ENCODE results near the gene H19. TPM values are rescaled to one million over a fixed set of nuclear protein-coding genes. Genes with fewer than 3 reads are reported as not detected.

H19 gene
- total RNA-seq, 1 donor from 2014 or later: 1,806 TPM

DNA sequence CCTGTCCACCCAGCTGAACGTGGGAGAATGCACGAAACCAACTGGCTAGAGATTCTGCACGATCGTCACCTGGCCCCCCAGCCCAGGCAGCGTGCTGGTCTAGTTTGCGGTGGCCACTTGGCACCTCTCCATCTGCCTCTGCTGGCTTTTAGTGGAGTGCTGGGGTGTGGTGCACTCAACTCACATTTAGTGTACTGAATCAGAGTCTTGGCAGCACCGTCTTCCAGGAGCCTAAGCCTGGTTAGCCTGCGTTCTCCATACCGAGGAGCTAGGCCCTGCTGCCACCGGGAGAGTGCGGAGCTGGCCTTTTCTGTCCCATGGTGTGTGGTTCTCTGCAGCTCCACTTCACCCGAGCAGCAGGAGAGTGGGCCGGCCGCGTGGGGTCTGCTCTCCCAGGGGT, 47.7 kb downstream of the H19 start:
- H3K27ac Mint-ChIP-seq (ENCODE audit: unreplicated experiment): no peak overlapping the region
- H3K4me1 Mint-ChIP-seq (ENCODE audit: unreplicated experiment): no peaks in the 10 kb centered on the region
- no peak overlapping the region for H3K4me3 Mint-ChIP-seq (ENCODE audit: unreplicated experiment)
- no peaks in the 10 kb centered on the region for H3K9me3 Mint-ChIP-seq (ENCODE audit: unreplicated experiment)
- H3K36me3 Mint-ChIP-seq (ENCODE audit: unreplicated experiment): no peaks in the 10 kb centered on the region
- no peaks in the 10 kb centered on the region for H3K27me3 Mint-ChIP-seq (ENCODE audit: unreplicated experiment)
- DNase-seq (ENCODE audit: extremely low spot score, unreplicated experiment): no peak
- TF ChIP-seq, protein P1, sequence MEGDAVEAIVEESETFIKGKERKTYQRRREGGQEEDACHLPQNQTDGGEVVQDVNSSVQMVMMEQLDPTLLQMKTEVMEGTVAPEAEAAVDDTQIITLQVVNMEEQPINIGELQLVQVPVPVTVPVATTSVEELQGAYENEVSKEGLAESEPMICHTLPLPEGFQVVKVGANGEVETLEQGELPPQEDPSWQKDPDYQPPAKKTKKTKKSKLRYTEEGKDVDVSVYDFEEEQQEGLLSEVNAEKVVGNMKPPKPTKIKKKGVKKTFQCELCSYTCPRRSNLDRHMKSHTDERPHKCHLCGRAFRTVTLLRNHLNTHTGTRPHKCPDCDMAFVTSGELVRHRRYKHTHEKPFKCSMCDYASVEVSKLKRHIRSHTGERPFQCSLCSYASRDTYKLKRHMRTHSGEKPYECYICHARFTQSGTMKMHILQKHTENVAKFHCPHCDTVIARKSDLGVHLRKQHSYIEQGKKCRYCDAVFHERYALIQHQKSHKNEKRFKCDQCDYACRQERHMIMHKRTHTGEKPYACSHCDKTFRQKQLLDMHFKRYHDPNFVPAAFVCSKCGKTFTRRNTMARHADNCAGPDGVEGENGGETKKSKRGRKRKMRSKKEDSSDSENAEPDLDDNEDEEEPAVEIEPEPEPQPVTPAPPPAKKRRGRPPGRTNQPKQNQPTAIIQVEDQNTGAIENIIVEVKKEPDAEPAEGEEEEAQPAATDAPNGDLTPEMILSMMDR (IDR thresholded peaks at IDR 0.05): no peak

DNA sequence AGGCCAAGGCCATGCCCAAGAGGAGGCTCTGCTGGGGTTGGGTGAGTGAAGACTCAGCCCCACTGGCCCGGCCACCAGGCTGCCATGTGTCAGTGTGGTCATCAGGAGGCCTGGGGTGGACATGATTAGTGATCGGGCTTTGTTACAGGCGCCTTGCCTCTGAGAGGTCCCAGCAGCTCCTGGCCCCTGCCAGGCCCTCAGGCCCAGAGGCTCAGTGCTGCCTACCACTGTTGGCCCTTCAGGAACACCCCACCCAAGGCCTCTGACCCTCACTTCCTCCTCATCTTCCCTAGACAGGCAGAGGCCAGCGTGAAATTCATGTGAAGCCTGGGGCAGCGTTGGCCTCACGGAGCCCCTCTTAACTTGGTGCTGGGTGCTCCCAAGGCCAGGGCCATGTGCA, 48.3 kb downstream of the H19 start:
- no peaks in the 10 kb centered on the region for H3K9me3 Mint-ChIP-seq (ENCODE audit: unreplicated experiment)
- DNase-seq (ENCODE audit: extremely low spot score, unreplicated experiment): no peak
- H3K4me1 Mint-ChIP-seq (ENCODE audit: unreplicated experiment): peaks cover under 1% of the 10 kb centered on the region
- no peaks in the 10 kb centered on the region for H3K36me3 Mint-ChIP-seq (ENCODE audit: unreplicated experiment)
- H3K27me3 Mint-ChIP-seq (ENCODE audit: unreplicated experiment): no peaks in the 10 kb centered on the region
- H3K4me3 Mint-ChIP-seq (ENCODE audit: unreplicated experiment): no peak overlapping the region
- TF ChIP-seq, protein P1 (IDR thresholded peaks at IDR 0.05): no peak
- H3K27ac Mint-ChIP-seq (ENCODE audit: unreplicated experiment): no peak overlapping the region

DNA sequence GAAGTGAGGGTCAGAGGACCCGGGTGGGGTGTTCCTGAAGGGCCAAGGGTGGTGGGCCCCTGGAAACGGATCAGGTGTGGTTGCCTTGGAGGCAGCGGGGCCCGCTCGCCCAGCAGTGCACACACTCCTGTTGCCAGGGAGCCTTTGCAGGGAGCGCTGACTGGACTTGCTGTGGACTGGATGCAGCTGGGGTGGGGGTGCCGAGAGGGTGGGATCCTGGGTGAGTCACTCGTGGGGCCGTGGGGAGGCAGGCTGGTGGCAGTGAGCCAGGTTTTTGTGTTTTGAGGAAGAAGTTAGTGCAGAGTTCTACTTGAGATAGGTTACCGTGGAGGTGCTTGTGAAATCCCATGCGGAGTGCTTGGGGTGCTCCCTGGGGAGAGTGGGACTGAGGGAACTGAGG, 49.3 kb downstream of the H19 start:
- DNase-seq (ENCODE audit: extremely low spot score, unreplicated experiment): no peak
- H3K4me1 Mint-ChIP-seq (ENCODE audit: unreplicated experiment): peaks cover 6% of the 10 kb centered on the region
- H3K27ac Mint-ChIP-seq (ENCODE audit: unreplicated experiment): no peak overlapping the region
- no peak overlapping the region for H3K4me3 Mint-ChIP-seq (ENCODE audit: unreplicated experiment)
- no peaks in the 10 kb centered on the region for H3K36me3 Mint-ChIP-seq (ENCODE audit: unreplicated experiment)
- H3K27me3 Mint-ChIP-seq (ENCODE audit: unreplicated experiment): no peaks in the 10 kb centered on the region
- no peaks in the 10 kb centered on the region for H3K9me3 Mint-ChIP-seq (ENCODE audit: unreplicated experiment)
- TF ChIP-seq, protein P1 (IDR thresholded peaks at IDR 0.05): no peak

DNA sequence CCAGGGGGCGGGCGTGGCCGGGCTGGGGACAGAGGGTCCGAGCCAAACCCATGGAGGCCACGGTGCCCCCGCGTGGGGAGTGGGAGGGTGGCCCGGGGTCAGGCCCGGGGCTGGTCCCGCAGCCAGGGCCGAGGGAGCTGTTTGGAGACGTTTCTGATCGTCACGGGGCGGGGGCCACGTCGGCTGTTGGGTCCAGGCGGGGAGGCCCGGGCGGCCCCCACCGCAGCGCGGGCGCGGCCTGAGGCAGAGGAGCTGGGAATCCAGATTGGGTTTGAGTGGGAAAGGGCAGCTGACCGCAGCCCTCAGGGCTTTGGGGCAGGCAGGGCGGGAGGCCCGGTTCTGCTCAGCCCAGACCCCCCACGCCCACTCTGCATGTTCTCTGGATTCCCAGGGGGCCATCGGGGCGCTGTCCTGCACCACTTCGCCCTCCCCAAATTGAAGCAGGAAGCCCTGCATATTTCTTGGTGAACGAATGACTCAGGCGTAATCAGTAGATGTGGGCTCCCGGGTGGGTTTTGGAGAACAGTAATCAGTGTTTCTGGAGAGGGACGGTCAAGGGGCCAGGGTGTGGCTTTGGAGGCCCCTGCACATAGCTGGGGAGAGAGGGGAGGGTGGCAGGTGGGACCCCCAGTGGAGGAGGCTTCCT, 49.9 kb downstream of the H19 start:
- H3K36me3 Mint-ChIP-seq (ENCODE audit: unreplicated experiment): no peaks in the 10 kb centered on the region
- peaks cover 6% of the 10 kb centered on the region for H3K4me1 Mint-ChIP-seq (ENCODE audit: unreplicated experiment)
- no peaks in the 10 kb centered on the region for H3K9me3 Mint-ChIP-seq (ENCODE audit: unreplicated experiment)
- no peak overlapping the region for H3K27ac Mint-ChIP-seq (ENCODE audit: unreplicated experiment)
- H3K27me3 Mint-ChIP-seq (ENCODE audit: unreplicated experiment): no peaks in the 10 kb centered on the region
- H3K4me3 Mint-ChIP-seq (ENCODE audit: unreplicated experiment): no peak overlapping the region
- DNase-seq (ENCODE audit: extremely low spot score, unreplicated experiment): no peak
- TF ChIP-seq, protein P1 (IDR thresholded peaks at IDR 0.05): no peak

DNA sequence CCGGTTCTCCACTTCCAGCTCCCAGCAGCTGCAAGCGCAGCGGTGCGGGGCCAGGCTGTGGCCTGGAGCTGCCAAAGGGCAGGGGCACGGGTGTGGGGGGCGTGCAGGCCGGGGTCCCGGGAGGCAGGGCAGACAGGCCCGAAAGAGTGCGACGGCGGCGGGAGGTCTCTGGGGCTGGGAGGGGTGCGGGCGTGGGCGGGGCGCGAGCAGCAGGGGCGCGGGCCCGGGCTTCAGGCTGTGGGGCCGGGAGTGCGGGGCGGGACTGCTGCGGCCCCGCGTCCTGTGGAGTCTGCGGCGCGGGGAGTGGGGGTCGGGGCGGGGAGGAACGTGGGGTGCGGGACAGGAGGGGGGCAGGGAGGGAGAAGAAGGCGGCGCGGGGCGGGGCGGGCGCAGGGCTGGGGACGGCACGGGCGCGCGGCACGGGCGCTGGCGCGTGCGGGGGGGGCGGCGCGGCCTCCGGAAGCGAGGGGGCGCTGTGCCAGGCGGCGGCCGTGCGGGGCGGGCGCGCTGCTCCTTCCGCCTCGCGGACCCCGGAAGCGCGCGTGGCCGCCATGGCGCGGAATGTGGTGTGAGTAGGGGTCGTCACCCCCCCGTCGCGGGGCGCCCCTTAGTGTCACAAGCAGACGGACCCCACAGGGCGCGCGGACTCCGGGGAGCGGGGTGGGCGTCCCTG, 50.7 kb downstream of the H19 start, which contains the start of gene MRPL23:
MRPL23 (plus strand) TSS at position 521 of the 673 bp plus-strand sequence; CDS start at position 552, 31 bp downstream.
- TF ChIP-seq, protein P1 (IDR thresholded peaks at IDR 0.05): no peak
- H3K4me1 Mint-ChIP-seq (ENCODE audit: unreplicated experiment): peaks cover 6% of the 10 kb centered on the region
- H3K4me3 Mint-ChIP-seq (ENCODE audit: unreplicated experiment): no peak within 1 kb of the TSS
- H3K9me3 Mint-ChIP-seq (ENCODE audit: unreplicated experiment): no peaks in the 10 kb centered on the region
- H3K27me3 Mint-ChIP-seq (ENCODE audit: unreplicated experiment): no peaks in the 10 kb centered on the region
- H3K36me3 Mint-ChIP-seq (ENCODE audit: unreplicated experiment): no peaks in the 10 kb centered on the region
- H3K27ac Mint-ChIP-seq (ENCODE audit: unreplicated experiment): no peak within 1 kb of the TSS
- no peak for DNase-seq (ENCODE audit: extremely low spot score, unreplicated experiment)

Data from osteocyte (in vitro differentiated cells).